B cell (primary cell): ENCODE data around the gene ALG8. TPM values are rescaled to one million over a fixed set of nuclear protein-coding genes. Genes with fewer than 3 reads are reported as not detected.

Source experiments
- ATAC-seq: fragments of 200-7000 bp; cut with Tn5 transposase; one replicate; pipeline ENCODE4 v1.10.0; 2021; ENCODE audit warnings: low read depth, mild to moderate bottlenecking, moderate number of reproducible peaks, moderate library complexity
- CTCF ChIA-PET: fragments of 350-600 bp; sonication (Branson Sonifier 250); formaldehyde crosslinking; loops from one replicate; lab custom pipeline; 2021; ENCODE audit warnings: antibody characterized with exemption, inconsistent platforms; lab: Charles Lee
- POLR2A ChIA-PET: fragments of 350-600 bp; sonication (Branson Sonifier 250); formaldehyde crosslinking; loops from one replicate; lab custom pipeline; 2021; ENCODE audit warnings: antibody characterized with exemption; lab: Charles Lee
- DNase-seq: peaks from one replicate; pipeline ENCODE4 v3.0.0; 2013
- H2AFZ ChIP-seq: 2 replicates; pipeline ENCODE4 v1.6.1; 2012; ENCODE audit warnings: mild to moderate bottlenecking, low read depth, low read length; ENCODE audit not compliant: insufficient read depth, poor library complexity, severe bottlenecking
- H3K27ac ChIP-seq, 2 donors: 1 replicate in 1 of 2; 2 replicates in 1 of 2; pipeline ENCODE4 v1.5.1; 2012 to 2013; ENCODE audit warnings: low read length in 2 of 2, mild to moderate bottlenecking in 2 of 2, moderate library complexity in 1 of 2
- H3K27me3 ChIP-seq, 4 experiments: fragments of 200-600 bp in 1 of 4; sonication (generic) in 1 of 4; replicated peaks in 1 of 4; 1 replicate in 2 of 4; 2 replicates in 2 of 4; pipeline versions ENCODE4 v1.6.1 to v1.7.0; 2013 to 2016; ENCODE audit warnings: low read length in 3 of 4, mild to moderate bottlenecking in 2 of 4, mixed read lengths in 1 of 4, moderate library complexity in 1 of 4; ENCODE audit not compliant: insufficient read depth in 4 of 4, control insufficient read depth in 3 of 4; ENCODE audit errors: control extremely low read depth in 1 of 4
- H3K36me3 ChIP-seq, 2 experiments: replicated peaks in 1 of 2; 1 replicate in 1 of 2; 2 replicates in 1 of 2; pipeline versions ENCODE4 v1.6.1 to v1.7.1; 2013; ENCODE audit warnings: low read length in 1 of 2; ENCODE audit not compliant: insufficient read depth in 2 of 2, control insufficient read depth in 1 of 2; ENCODE audit errors: control extremely low read depth in 1 of 2, extremely low read depth in 1 of 2
- H3K4me1 ChIP-seq, 2 donors: fragments of 200-600 bp in 1 of 2; sonication (generic) in 1 of 2; 1 replicate in 1 of 2; 2 replicates in 1 of 2; pipeline versions ENCODE4 v1.5.1 to v1.6.1; 2013 to 2017; ENCODE audit warnings: low read length in 2 of 2; ENCODE audit not compliant: control insufficient read depth in 2 of 2, insufficient read depth in 2 of 2
- H3K4me2 ChIP-seq: replicated peaks from 2 replicates; pipeline ENCODE3; 2012; ENCODE audit warnings: mild to moderate bottlenecking, low read depth, low read length; ENCODE audit not compliant: poor library complexity, severe bottlenecking
- H3K4me3 ChIP-seq, 5 experiments: fragments of 200-600 bp in 1 of 5; sonication (generic) in 1 of 5; 1 replicate in 3 of 5; 2 replicates in 2 of 5; pipeline versions ENCODE4 v1.5.1 to v1.7.0; 2011 to 2016; ENCODE audit warnings: low read length in 4 of 5, mild to moderate bottlenecking in 4 of 5, low read depth in 2 of 5, control low read depth in 1 of 5, moderate library complexity in 1 of 5; ENCODE audit not compliant: insufficient read depth in 1 of 5; ENCODE audit errors: control extremely low read depth in 1 of 5, extremely low read depth in 1 of 5
- H3K79me2 ChIP-seq: fragments of 200-600 bp; sonication (generic); one replicate; pipeline ENCODE4 v1.6.0; 2016; ENCODE audit warnings: low read length; ENCODE audit not compliant: control insufficient read depth, insufficient read depth
- H3K9ac ChIP-seq: fragments of 200-600 bp; sonication (generic); 2 replicates; pipeline ENCODE4 v1.6.1; 2017; ENCODE audit warnings: mild to moderate bottlenecking, low read length, moderate library complexity
- H3K9me3 ChIP-seq, 3 donors: one replicate each; pipeline versions ENCODE4 v1.6.1 to v1.7.1; 2013; ENCODE audit warnings: low read length in 2 of 3; ENCODE audit not compliant: control insufficient read depth in 2 of 3, insufficient read depth in 1 of 3; ENCODE audit errors: control extremely low read depth in 1 of 3
- H4K20me1 ChIP-seq: 2 replicates; pipeline ENCODE4 v1.6.0; 2012; ENCODE audit warnings: mild to moderate bottlenecking, low read length; ENCODE audit not compliant: insufficient read depth, control insufficient read depth, poor library complexity, severe bottlenecking
- H3K27ac Mint-ChIP-seq: one replicate; pipeline ENCODE4 v1.8.0; 2021; ENCODE audit warnings: mixed read lengths
- H3K27me3 Mint-ChIP-seq: one replicate; pipeline ENCODE4 v1.8.0; 2021; ENCODE audit warnings: mixed read lengths
- H3K4me1 Mint-ChIP-seq: one replicate; pipeline ENCODE4 v1.8.0; 2021; ENCODE audit warnings: mixed read lengths
- H3K4me3 Mint-ChIP-seq: one replicate; pipeline ENCODE4 v1.8.0; 2021; ENCODE audit warnings: mixed read lengths
- H3K9me3 Mint-ChIP-seq: one replicate; pipeline ENCODE4 v1.8.0; 2022; ENCODE audit warnings: mixed read lengths; ENCODE audit not compliant: insufficient read depth
- EZH2 ChIP-seq: IDR thresholded peaks from 2 replicates; pipeline ENCODE4 v1.6.1; 2012; ENCODE audit warnings: borderline replicate concordance, low read depth, mild to moderate bottlenecking, moderate library complexity, low read length; ENCODE audit not compliant: insufficient read depth, poor library complexity, severe bottlenecking
- WGBS: methylation state at CpG from one replicate; pipeline ENCODE4 v1.1.5; 2013; ENCODE audit warnings: missing lambda C conversion rate; ENCODE audit not compliant: insufficient coverage; 5-methylcytosine and 5-hydroxymethylcytosine counted together
- intact Hi-C: fragments of 100-400 bp; cut with micrococcal nuclease; formaldehyde crosslinking; loops from one replicate; pipeline ENCODE4 v1.10.0; 2022
- polyA plus RNA-seq: library from polyadenylated mRNA; depleted of rRNA; stranded (reverse); fragments of >200 nt; gene quantifications from 2 replicates; pipeline ENCODE4 v1.2.3, GENCODE V29; 2012
- total RNA-seq, 2 donors: library from RNA; stranded (reverse); fragments of 120-200 nt in 1 of 2; gene quantifications; 1 replicate in 1 of 2; 2 replicates in 1 of 2; pipeline versions ENCODE4 v1.2.3 to v1.2.4, GENCODE V29; 2013 to 2022
- TF ChIP-seq, protein P1 (sequence below): fragments of 200-600 bp; IDR thresholded peaks from one replicate; pipeline ENCODE4 v1.8.0; 2022; ENCODE audit warnings: antibody characterized with exemption, mild to moderate bottlenecking

The ALG8 gene
- total and polyA plus RNA-seq, 2 donors (not counting 1 experiment from before 2014, with no cell fraction given) = 16.7 to 28.5 TPM

DNA sequence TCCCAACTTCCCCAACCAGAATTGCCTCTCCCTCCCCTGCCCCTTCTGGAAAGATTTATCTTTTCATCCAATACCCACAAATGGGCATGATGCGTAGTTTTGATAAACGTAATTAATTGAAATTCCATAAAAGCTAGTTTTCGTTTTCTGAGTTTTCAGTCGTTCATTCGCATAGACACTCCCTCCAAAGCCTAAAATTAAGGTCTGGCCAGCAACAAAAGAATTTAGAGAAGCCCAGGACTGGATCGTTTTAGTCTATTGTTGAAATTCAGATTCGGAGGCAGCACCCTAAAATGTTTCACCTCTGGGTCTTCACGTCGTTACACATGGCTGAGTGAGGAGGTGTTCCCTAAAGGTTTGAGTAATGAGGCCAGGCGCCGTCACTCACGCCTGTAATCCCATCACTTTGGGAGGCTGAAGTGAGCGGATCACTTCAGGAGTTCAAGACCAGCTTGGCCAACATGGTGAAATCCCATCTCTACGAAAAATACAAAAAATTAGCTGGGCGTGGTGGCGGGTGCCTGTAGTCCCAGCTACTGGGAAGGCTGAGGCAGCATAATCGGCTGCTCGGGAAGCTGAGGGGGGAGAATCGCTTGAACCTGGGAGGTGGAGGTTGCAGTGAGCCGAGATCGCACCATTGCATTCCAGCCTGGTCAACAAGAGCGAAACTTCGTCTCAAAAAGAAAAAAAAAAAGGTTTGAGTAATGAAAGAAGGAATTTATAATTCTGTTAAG lies 59.2 kb downstream of the ALG8 start:
- peak overlapping the region; percentile 93 for H3K4me3 Mint-ChIP-seq
- Histone ChIP-seq H3K79me2 (peaks cover 43% of the 10 kb centered on the region), H3K27me3 (no peaks in the 10 kb centered on the region), H3K4me3 (peak overlapping the region; percentile 89 to 96 (median 92)), H3K4me2 (peak overlapping the region; percentile 69), H4K20me1 (peaks cover 22% of the 10 kb centered on the region), H3K9me3 (no peaks in the 10 kb centered on the region), H3K4me1 (peaks cover 18 to 35% of the 10 kb centered on the region in 2 donors), H2AFZ (peak overlapping the region; percentile 96), H3K36me3 (peaks cover 0 to 9% of the 10 kb centered on the region in 2 experiments), H3K27ac (peak overlapping the region; percentile 31 to 63), H3K9ac (peak overlapping the region; percentile 89)
- H3K4me1 Mint-ChIP-seq = peaks cover 44% of the 10 kb centered on the region
- no peak for ATAC-seq
- TF ChIP-seq, protein P1, sequence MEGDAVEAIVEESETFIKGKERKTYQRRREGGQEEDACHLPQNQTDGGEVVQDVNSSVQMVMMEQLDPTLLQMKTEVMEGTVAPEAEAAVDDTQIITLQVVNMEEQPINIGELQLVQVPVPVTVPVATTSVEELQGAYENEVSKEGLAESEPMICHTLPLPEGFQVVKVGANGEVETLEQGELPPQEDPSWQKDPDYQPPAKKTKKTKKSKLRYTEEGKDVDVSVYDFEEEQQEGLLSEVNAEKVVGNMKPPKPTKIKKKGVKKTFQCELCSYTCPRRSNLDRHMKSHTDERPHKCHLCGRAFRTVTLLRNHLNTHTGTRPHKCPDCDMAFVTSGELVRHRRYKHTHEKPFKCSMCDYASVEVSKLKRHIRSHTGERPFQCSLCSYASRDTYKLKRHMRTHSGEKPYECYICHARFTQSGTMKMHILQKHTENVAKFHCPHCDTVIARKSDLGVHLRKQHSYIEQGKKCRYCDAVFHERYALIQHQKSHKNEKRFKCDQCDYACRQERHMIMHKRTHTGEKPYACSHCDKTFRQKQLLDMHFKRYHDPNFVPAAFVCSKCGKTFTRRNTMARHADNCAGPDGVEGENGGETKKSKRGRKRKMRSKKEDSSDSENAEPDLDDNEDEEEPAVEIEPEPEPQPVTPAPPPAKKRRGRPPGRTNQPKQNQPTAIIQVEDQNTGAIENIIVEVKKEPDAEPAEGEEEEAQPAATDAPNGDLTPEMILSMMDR = no peak
- TF ChIP-seq EZH2 = no peak
- H3K9me3 Mint-ChIP-seq = no peaks in the 10 kb centered on the region
- no peak for DNase-seq
- no peaks in the 10 kb centered on the region for H3K27me3 Mint-ChIP-seq
- peak overlapping the region; percentile 86 for H3K27ac Mint-ChIP-seq
- ChIA-PET POLR2A (no interaction called here), CTCF (interaction anchor here (1.0 to 2.8 kb wide), 4 partner anchors 11 to 484 kb away, joined by 3 to 11 read pairs (median 4); partner anchors contain the start of gene INTS4)
- intact Hi-C loops = no loop called here
- WGBS = 88% methylated on average over 11 of the region's 23 CpGs
